GM19463 (cell line): Measurements from ENCODE around the gene DNMT1.
"Not testable (repeated sequence)": the region's sequence is repeated elsewhere in the genome, so short reads cannot be mapped to it uniquely, and the experiment has no call there.

Source experiments
- ATAC-seq: cut with Tn5 transposase; IDR thresholded peaks from one replicate; pipeline ENCODE4 v1.9.1; 2021; ENCODE audit warnings: mild to moderate bottlenecking, moderate library complexity; ENCODE audit not compliant: unreplicated experiment

The DNMT1 gene

GRCh38 chr19:10222201-10222890 lies 27.6 kb upstream of the DNMT1 start:
- ATAC-seq: no peak

- no peak for ATAC-seq
Observed at GRCh38 chr19:10220695-10221094, 25.9 kb upstream of the DNMT1 start.

- ATAC-seq: no peak
Observed at GRCh38 chr19:10219678-10220077, 24.9 kb upstream of the DNMT1 start.

- no peak for ATAC-seq
Observed at GRCh38 chr19:10217085-10217484, 22.3 kb upstream of the DNMT1 start.

- ATAC-seq: no peak
Observed at GRCh38 chr19:10214784-10215183, 20.0 kb upstream of the DNMT1 start.

- no peak for ATAC-seq
Observed at GRCh38 chr19:10211691-10212090, 16.9 kb upstream of the DNMT1 start.

GRCh38 chr19:10211061-10211460 lies 16.3 kb upstream of the DNMT1 start:
- no peak for ATAC-seq

- no peak for ATAC-seq
Observed at GRCh38 chr19:10209315-10209714, 14.6 kb upstream of the DNMT1 start.

- no peak for ATAC-seq
Observed at GRCh38 chr19:10207026-10207425, 12.3 kb upstream of the DNMT1 start.

GRCh38 chr19:10206226-10206885 lies 11.6 kb upstream of the DNMT1 start:
- ATAC-seq: no peak

- ATAC-seq: no peak
Observed at GRCh38 chr19:10205636-10206035, 10.9 kb upstream of the DNMT1 start.

- ATAC-seq: no peak
Observed at GRCh38 chr19:10203686-10204085, 8.9 kb upstream of the DNMT1 start.

- no peak for ATAC-seq
Observed at GRCh38 chr19:10201176-10201575, 6.4 kb upstream of the DNMT1 start.

- not testable (repeated sequence) for ATAC-seq
Observed at GRCh38 chr19:10200101-10200500, 5.3 kb upstream of the DNMT1 start.

GRCh38 chr19:10198889-10199644 lies 4.3 kb upstream of the DNMT1 start:
- ATAC-seq: not testable (repeated sequence)

GRCh38 chr19:10195199-10195519 lies 406 bp upstream of the DNMT1 start:
- ATAC-seq: no peak

GRCh38 chr19:10193790-10194499 lies 808 bp downstream of the DNMT1 start:
- peak; percentile 14 for ATAC-seq

- no peak for ATAC-seq
Observed at GRCh38 chr19:10192922-10193321, 1.8 kb downstream of the DNMT1 start.

- no peak for ATAC-seq
Observed at GRCh38 chr19:10191347-10191746, 3.4 kb downstream of the DNMT1 start.

- no peak for ATAC-seq
Observed at GRCh38 chr19:10190026-10190425, 4.7 kb downstream of the DNMT1 start.

GRCh38 chr19:10189616-10190015 lies 5.1 kb downstream of the DNMT1 start:
- no peak for ATAC-seq
